ENCODE data around the gene PUS10.

- TF ChIP-seq CTCF (IDR thresholded peaks at IDR 0.05 in 4 of 5, conservative IDR thresholded peaks at IDR 0.05 in 1 of 5) (no peak), POLR2A (IDR thresholded peaks at IDR 0.05) (no peak)
These were observed 91.1 kb downstream of the PUS10 start for GRCh38 chr2:60926741-60927552.
